SK-N-DZ (cell line): ENCODE measurements around the gene EID2.

ENCODE experiments used
- DNase-seq: peaks from one replicate; pipeline ENCODE4 v3.0.0-alpha.2; 2015; ENCODE audit warnings: low spot score

The EID2 gene

GRCh38 chr19:39533791-39534190 lies 6.2 kb downstream of the EID2 start:
- no peak for DNase-seq

GRCh38 chr19:39533003-39533512 lies 6.9 kb downstream of the EID2 start:
- DNase-seq, result no peak

GRCh38 chr19:39532233-39533002 lies 7.5 kb downstream of the EID2 start, which contains the start of gene EID2B:
Gene EID2B (minus strand): TSS chr19:39532852. CDS start chr19:39532802, 50 bp downstream.
- DNase-seq, result peak; percentile 94

- DNase-seq, result no peak
Measured at GRCh38 chr19:39531834-39532232, 8.1 kb downstream of the EID2 start.

GRCh38 chr19:39525205-39525604 lies 14.8 kb downstream of the EID2 start:
- DNase-seq, result no peak

GRCh38 chr19:39524495-39524894 lies 15.5 kb downstream of the EID2 start:
- no peak for DNase-seq

GRCh38 chr19:39520541-39521484 lies 19.1 kb downstream of the EID2 start:
- DNase-seq, result no peak

GRCh38 chr19:39518975-39519374 lies 21.0 kb downstream of the EID2 start:
- no peak for DNase-seq

GRCh38 chr19:39518458-39518857 lies 21.5 kb downstream of the EID2 start:
- DNase-seq, result no peak

- DNase-seq, result no peak
Measured at GRCh38 chr19:39517432-39517831, 22.5 kb downstream of the EID2 start.

GRCh38 chr19:39516270-39516669 lies 23.7 kb downstream of the EID2 start:
- no peak for DNase-seq

- peak; percentile 19 for DNase-seq
Measured at GRCh38 chr19:39515551-39516191, 24.3 kb downstream of the EID2 start.

GRCh38 chr19:39514840-39515550 lies 25.0 kb downstream of the EID2 start, which contains the start of gene SELENOV:
Gene SELENOV (plus strand): TSS chr19:39515139. CDS start chr19:39515213, 74 bp downstream.
- peak; percentile 73 for DNase-seq

- no peak for DNase-seq
Measured at GRCh38 chr19:39512988-39513387, 27.0 kb downstream of the EID2 start.

GRCh38 chr19:39509233-39509632 lies 30.7 kb downstream of the EID2 start:
- DNase-seq, result no peak

GRCh38 chr19:39508629-39509028 lies 31.3 kb downstream of the EID2 start:
- no peak for DNase-seq

- no peak for DNase-seq
Measured at GRCh38 chr19:39507715-39508364, 32.1 kb downstream of the EID2 start.

- peak; percentile 56 for DNase-seq
Measured at GRCh38 chr19:39506944-39507714, 32.8 kb downstream of the EID2 start.

- DNase-seq, result no peak
Measured at GRCh38 chr19:39506598-39506943, 33.4 kb downstream of the EID2 start.
